Mesenchymal stem cell (in vitro differentiated cells and primary cell): ENCODE measurements around the gene RFX2.

Experiments
- DNase-seq: peaks from one replicate; pipeline ENCODE4 v3.0.0-alpha.2; 2013
- H2AFZ ChIP-seq: one replicate; pipeline ENCODE4 v1.6.1; 2013; ENCODE audit warnings: low read depth, mild to moderate bottlenecking, control low read depth, inconsistent platforms, low read length, moderate library complexity
- H2AK5ac ChIP-seq: 2 replicates; pipeline ENCODE4 v1.6.1; 2013; ENCODE audit warnings: low read length, moderate library complexity, mild to moderate bottlenecking, inconsistent platforms; ENCODE audit not compliant: severe bottlenecking
- H2BK120ac ChIP-seq: one replicate; pipeline ENCODE4 v1.6.1; 2013; ENCODE audit warnings: low read depth, mild to moderate bottlenecking, inconsistent platforms, low read length, moderate library complexity
- H2BK12ac ChIP-seq, 2 experiments: one replicate each; pipeline ENCODE4 v1.6.1; 2013; ENCODE audit warnings: inconsistent platforms in 2 of 2, low read length in 2 of 2, mild to moderate bottlenecking in 2 of 2, moderate library complexity in 2 of 2, control low read depth in 1 of 2
- H2BK15ac ChIP-seq: one replicate; pipeline ENCODE4 v1.6.1; 2013; ENCODE audit warnings: mild to moderate bottlenecking, low read depth, inconsistent platforms; ENCODE audit not compliant: poor library complexity, severe bottlenecking
- H2BK5ac ChIP-seq: 2 replicates; pipeline ENCODE4 v1.6.1; 2013; ENCODE audit warnings: low read depth, mild to moderate bottlenecking, low read length, control low read depth, inconsistent platforms; ENCODE audit not compliant: poor library complexity, severe bottlenecking
- H3K14ac ChIP-seq, 2 experiments: one replicate each; pipeline ENCODE4 v1.6.1; 2013; ENCODE audit warnings: inconsistent platforms in 2 of 2, low read length in 2 of 2, control low read depth in 1 of 2, mild to moderate bottlenecking in 1 of 2, moderate library complexity in 1 of 2
- H3K18ac ChIP-seq, 2 experiments: one replicate each; pipeline ENCODE4 v1.6.1; 2013; ENCODE audit warnings: inconsistent platforms in 2 of 2, low read length in 2 of 2, control low read depth in 1 of 2, low read depth in 1 of 2, mild to moderate bottlenecking in 1 of 2
- H3K23ac ChIP-seq, 2 experiments: one replicate each; pipeline ENCODE4 v1.6.1; 2013; ENCODE audit warnings: inconsistent platforms in 2 of 2, low read length in 2 of 2, mild to moderate bottlenecking in 2 of 2, moderate library complexity in 2 of 2, control low read depth in 1 of 2
- H3K27ac ChIP-seq: 2 replicates; pipeline ENCODE4 v1.5.1; 2013; ENCODE audit warnings: mild to moderate bottlenecking, moderate library complexity, low read length, control low read depth, inconsistent platforms; ENCODE audit not compliant: poor library complexity, severe bottlenecking
- H3K27me3 ChIP-seq, 2 experiments: 2 replicates each; pipeline versions ENCODE4 v1.6.1 to v1.7.0; 2013; ENCODE audit warnings: low read length in 2 of 2, mild to moderate bottlenecking in 2 of 2, moderate library complexity in 2 of 2, control low read depth in 1 of 2, inconsistent platforms in 1 of 2; ENCODE audit not compliant: control insufficient read depth in 1 of 2, insufficient read depth in 1 of 2
- H3K36me3 ChIP-seq, 2 experiments: 2 replicates each; pipeline versions ENCODE4 v1.6.1 to v1.7.0; 2013; ENCODE audit warnings: low read length in 2 of 2, control low read depth in 1 of 2, inconsistent platforms in 1 of 2, low read depth in 1 of 2, mild to moderate bottlenecking in 1 of 2; ENCODE audit not compliant: insufficient read depth in 2 of 2, control insufficient read depth in 1 of 2
- H3K4ac ChIP-seq, 2 experiments: one replicate each; pipeline ENCODE4 v1.6.1; 2013; ENCODE audit warnings: inconsistent platforms in 2 of 2, low read length in 2 of 2, mild to moderate bottlenecking in 2 of 2, moderate library complexity in 2 of 2, control low read depth in 1 of 2, low read depth in 1 of 2
- H3K4me1 ChIP-seq: 2 replicates; pipeline ENCODE4 v1.6.1; 2013; ENCODE audit warnings: low read depth, low read length, control low read depth; ENCODE audit not compliant: control insufficient read depth, insufficient read depth
- H3K4me2 ChIP-seq: 2 replicates; pipeline ENCODE4 v1.6.1; 2013; ENCODE audit warnings: low read length, mild to moderate bottlenecking, inconsistent platforms; ENCODE audit not compliant: poor library complexity, severe bottlenecking
- H3K4me3 ChIP-seq, 2 experiments: 2 replicates each; pipeline versions ENCODE4 v1.5.1 to v1.7.0; 2013; ENCODE audit warnings: low read length in 2 of 2, mild to moderate bottlenecking in 2 of 2, control low read depth in 1 of 2, low read depth in 1 of 2; ENCODE audit not compliant: insufficient read depth in 1 of 2
- H3K79me1 ChIP-seq: replicated peaks from 2 replicates; pipeline ENCODE4 v1.6.1; 2013; ENCODE audit warnings: mild to moderate bottlenecking, control low read depth, low read length, inconsistent platforms; ENCODE audit not compliant: poor library complexity, severe bottlenecking
- H3K9ac ChIP-seq: 2 replicates; pipeline ENCODE4 v1.7.0; 2013; ENCODE audit warnings: mild to moderate bottlenecking, low read length, moderate library complexity
- H3K9me3 ChIP-seq: 2 replicates; pipeline ENCODE4 v1.7.0; 2013; ENCODE audit warnings: mild to moderate bottlenecking, low read length; ENCODE audit not compliant: control insufficient read depth
- H4K8ac ChIP-seq: one replicate; pipeline ENCODE4 v1.6.1; 2013; ENCODE audit warnings: inconsistent platforms, mild to moderate bottlenecking, low read length, moderate library complexity
- H4K91ac ChIP-seq: one replicate; pipeline ENCODE4 v1.6.1; 2013; ENCODE audit warnings: mild to moderate bottlenecking, low read length, inconsistent platforms
- WGBS: methylation state at CpG from one replicate; pipeline ENCODE4 v1.1.7; 2013; ENCODE audit warnings: mixed read lengths; 5-methylcytosine and 5-hydroxymethylcytosine counted together

Gene RFX2

DNA sequence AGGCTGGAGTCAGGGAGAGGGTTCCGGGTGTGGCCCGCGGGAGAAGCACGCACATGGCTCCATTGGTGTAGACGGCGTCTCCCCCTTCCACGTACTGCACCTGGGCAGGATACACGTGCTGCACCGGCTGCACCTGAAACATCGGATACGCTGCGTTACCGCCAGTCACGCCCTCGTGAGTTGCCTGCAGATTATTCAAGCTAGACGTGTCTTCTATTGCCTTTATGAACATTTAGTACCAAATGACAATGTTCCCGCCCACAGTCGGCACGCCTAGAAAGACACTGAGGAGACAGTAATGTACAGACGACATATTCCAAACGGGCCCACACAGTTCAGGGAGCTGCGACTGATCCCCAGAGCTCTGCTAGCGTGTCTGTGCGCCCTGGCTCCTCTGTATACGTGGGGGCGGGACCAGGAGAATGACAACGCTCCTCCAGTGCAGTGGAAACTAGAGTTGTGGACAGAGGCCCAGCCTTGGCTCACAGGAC, 68.3 kb downstream of the RFX2 start:
- Histone ChIP-seq H3K27ac (no peak overlapping the region), H2AFZ (no peak overlapping the region), H4K8ac (no peak overlapping the region), H3K4me1 (no peaks in the 10 kb centered on the region), H3K4me2 (no peak overlapping the region), H2BK120ac (no peak overlapping the region), H2BK5ac (no peak overlapping the region), H3K4me3 (no peak overlapping the region), H3K36me3 (peaks cover 4 to 67% of the 10 kb centered on the region in 2 experiments), H3K9ac (no peak overlapping the region), H2BK15ac (no peak overlapping the region), H3K4ac (no peak overlapping the region), H3K23ac (no peak overlapping the region), H2AK5ac (no peak overlapping the region), H3K18ac (no peak overlapping the region), H2BK12ac (no peak overlapping the region), H4K91ac (no peak overlapping the region), H3K14ac (no peak overlapping the region), H3K9me3 (no peaks in the 10 kb centered on the region), H3K27me3 (no peaks in the 10 kb centered on the region), H3K79me1 (no peaks in the 10 kb centered on the region)
- 96% methylated on average over 27 of the region's 27 CpGs for WGBS
- DNase-seq, result no peak

DNA sequence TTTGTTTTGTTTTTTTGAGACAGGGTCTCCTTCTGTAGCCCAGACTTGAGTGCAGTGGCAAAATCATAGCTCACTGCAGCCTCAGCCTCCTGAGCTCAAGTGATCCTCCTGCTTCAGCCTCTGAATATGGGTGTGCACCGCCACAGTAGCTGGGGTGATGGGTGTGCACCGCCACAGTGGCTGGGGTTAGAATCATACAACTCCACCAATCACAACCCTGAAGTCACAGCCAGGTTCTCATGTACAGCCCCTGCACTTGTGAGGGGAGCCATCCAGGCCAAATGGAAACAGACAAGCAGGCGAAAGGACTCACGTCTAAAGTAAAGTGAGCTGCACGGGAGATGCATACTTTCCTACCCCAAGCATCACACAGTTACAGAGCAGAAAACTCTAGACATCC, 69.2 kb downstream of the RFX2 start:
- no peak for DNase-seq
- Histone ChIP-seq H3K18ac (no peak overlapping the region), H3K79me1 (no peaks in the 10 kb centered on the region), H2AK5ac (no peak overlapping the region), H3K4me3 (no peak overlapping the region), H3K36me3 (peaks cover 4 to 67% of the 10 kb centered on the region in 2 experiments), H2BK12ac (no peak overlapping the region), H2BK120ac (no peak overlapping the region), H4K91ac (no peak overlapping the region), H3K9me3 (no peaks in the 10 kb centered on the region), H4K8ac (no peak overlapping the region), H3K4me2 (no peak overlapping the region), H3K14ac (no peak overlapping the region), H3K4ac (no peak overlapping the region), H3K4me1 (no peaks in the 10 kb centered on the region), H2BK5ac (no peak overlapping the region), H3K27ac (no peak overlapping the region), H3K27me3 (no peaks in the 10 kb centered on the region), H3K9ac (no peak overlapping the region), H2BK15ac (no peak overlapping the region), H2AFZ (no peak overlapping the region), H3K23ac (no peak overlapping the region)
- WGBS, result 98% methylated on average over 3 of the region's 5 CpGs

DNA sequence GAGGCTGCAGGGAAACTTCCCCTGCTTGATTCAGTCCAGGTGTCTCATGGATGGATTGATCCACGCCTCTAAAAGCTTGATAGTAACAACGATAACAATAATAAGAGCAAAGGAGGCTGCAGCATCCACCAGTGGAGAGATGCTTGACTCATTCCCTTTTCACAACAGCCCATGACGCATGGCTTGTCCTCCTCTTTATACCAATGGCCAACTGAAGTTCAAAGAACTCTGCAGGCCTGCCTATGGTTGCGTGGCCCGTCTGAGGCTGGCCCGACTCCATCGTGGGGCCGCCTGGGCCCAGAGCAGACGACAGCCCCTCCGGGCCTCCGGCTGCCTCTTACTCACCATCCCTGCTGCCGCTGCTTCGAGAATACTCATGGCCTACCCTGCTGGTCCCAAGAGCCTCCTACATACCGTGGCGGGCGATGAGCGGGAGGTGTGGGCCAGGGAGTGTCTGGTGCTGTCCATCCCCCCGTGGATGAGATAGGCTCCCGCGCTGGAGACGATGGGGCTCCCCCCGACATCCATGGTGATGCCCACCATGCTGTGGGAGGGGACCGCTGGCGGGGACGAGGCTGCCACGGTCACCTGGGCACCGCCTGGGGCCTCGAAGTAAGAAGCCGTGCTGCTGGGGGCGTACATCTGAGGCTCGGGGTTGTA, 70.6 kb downstream of the RFX2 start:
- Histone ChIP-seq H3K4me1 (no peaks in the 10 kb centered on the region), H2BK5ac (no peak overlapping the region), H3K9ac (no peak overlapping the region), H3K27ac (no peak overlapping the region), H3K23ac (no peak overlapping the region), H3K4me3 (no peak overlapping the region), H2BK120ac (no peak overlapping the region), H2BK12ac (no peak overlapping the region), H2BK15ac (no peak overlapping the region), H3K18ac (no peak overlapping the region), H2AFZ (no peak overlapping the region), H3K36me3 (peaks cover 4 to 60% of the 10 kb centered on the region in 2 experiments), H3K14ac (peak overlapping the region in 1 of 2 experiments; percentile 41), H3K9me3 (no peaks in the 10 kb centered on the region), H4K8ac (no peak overlapping the region), H3K27me3 (no peaks in the 10 kb centered on the region), H2AK5ac (no peak overlapping the region), H3K4me2 (no peak overlapping the region), H3K79me1 (no peaks in the 10 kb centered on the region), H4K91ac (no peak overlapping the region), H3K4ac (no peak overlapping the region)
- WGBS, result 97% methylated on average over 31 of the region's 31 CpGs
- DNase-seq, result no peak

DNA sequence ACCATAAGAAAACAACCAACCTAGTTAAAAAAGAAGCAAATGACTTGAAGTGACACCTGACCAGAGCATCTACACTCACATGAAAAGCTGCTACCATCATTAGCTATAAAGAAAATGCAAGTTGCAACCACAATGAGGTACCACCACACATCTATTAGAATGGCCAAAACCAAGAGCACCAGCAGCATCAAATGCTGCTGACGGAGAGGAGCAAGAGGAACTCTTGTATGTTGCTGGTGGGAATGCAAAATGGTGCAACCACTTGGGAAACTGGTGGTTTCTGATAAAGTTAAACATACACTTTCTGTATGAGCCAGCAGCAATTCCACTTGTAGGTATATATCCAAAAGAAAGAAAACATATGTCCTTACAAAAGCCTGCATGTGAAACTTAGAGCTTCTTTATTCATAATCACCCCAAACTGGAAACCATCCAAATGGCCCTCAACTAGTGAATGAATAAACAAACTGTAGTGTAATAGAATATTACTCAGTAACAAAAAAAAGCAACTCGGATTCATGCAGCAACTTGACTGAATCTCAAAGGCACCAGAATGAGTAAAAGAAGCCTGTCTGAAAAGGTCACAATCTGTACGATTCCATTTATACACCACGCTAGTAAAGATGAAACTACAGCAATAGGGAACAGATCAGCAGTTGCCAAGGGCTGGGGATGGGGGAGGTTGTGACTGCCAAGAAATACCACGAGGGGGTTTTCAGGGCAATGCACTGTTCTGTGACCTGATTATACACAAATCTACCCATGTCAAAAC, 71.5 kb downstream of the RFX2 start:
- Histone ChIP-seq H3K9me3 (no peaks in the 10 kb centered on the region), H2BK5ac (no peak overlapping the region), H3K27me3 (no peaks in the 10 kb centered on the region), H3K14ac (no peak overlapping the region), H3K4me1 (no peaks in the 10 kb centered on the region), H4K8ac (no peak overlapping the region), H3K9ac (no peak overlapping the region), H2BK120ac (no peak overlapping the region), H2BK15ac (no peak overlapping the region), H3K4me2 (no peak overlapping the region), H3K79me1 (no peaks in the 10 kb centered on the region), H3K36me3 (peaks cover 4 to 55% of the 10 kb centered on the region in 2 experiments), H3K27ac (no peak overlapping the region), H3K4ac (no peak overlapping the region), H3K23ac (no peak overlapping the region), H4K91ac (no peak overlapping the region), H2AFZ (no peak overlapping the region), H3K18ac (no peak overlapping the region), H3K4me3 (no peak overlapping the region), H2BK12ac (no peak overlapping the region), H2AK5ac (no peak overlapping the region)
- peak; percentile 28 for DNase-seq
- WGBS, result 89% methylated on average over 4 of the region's 5 CpGs
